Esophagus muscularis mucosa (tissue), 4 donors: ENCODE measurements around the gene TANGO6. TPM values are rescaled to one million over a fixed set of nuclear protein-coding genes. Genes with fewer than 3 reads are reported as not detected.

Source experiments
- DNase-seq: peaks from one replicate; pipeline ENCODE4 v3.0.0-alpha.2; 2017; ENCODE audit errors: extremely low spot score
- H3K27ac ChIP-seq, 4 donors: fragments of 200-600 bp; sonication (generic); replicated peaks in 1 of 4; 1 replicate in 3 of 4; 2 replicates in 1 of 4; pipeline ENCODE4 v1.5.1; 2016 to 2019; ENCODE audit warnings: mild to moderate bottlenecking in 1 of 4
- H3K27me3 ChIP-seq, 4 donors: fragments of 200-600 bp; sonication (generic); one replicate each; pipeline versions ENCODE4 v1.5.1 to v1.6.0; 2016 to 2019
- H3K36me3 ChIP-seq, 4 donors: fragments of 200-600 bp; sonication (generic); one replicate each; pipeline ENCODE4 v1.5.1; 2016 to 2019
- H3K4me1 ChIP-seq, 4 donors: fragments of 200-600 bp; sonication (generic); one replicate each; pipeline ENCODE4 v1.5.1; 2016 to 2019
- H3K4me3 ChIP-seq, 4 donors: fragments of 200-600 bp; sonication (generic); 1 replicate in 2 of 4; 2 replicates in 2 of 4; pipeline ENCODE4 v1.5.1; 2016 to 2019; ENCODE audit warnings: mild to moderate bottlenecking in 4 of 4, moderate library complexity in 1 of 4
- H3K9me3 ChIP-seq, 4 donors: fragments of 200-600 bp; sonication (generic); 1 replicate in 3 of 4; 2 replicates in 1 of 4; pipeline ENCODE4 v1.5.1; 2016 to 2019
- EP300 ChIP-seq: sonication (generic); formaldehyde crosslinking; IDR thresholded peaks from one replicate; pipeline ENCODE4 v1.6.1; 2017; ENCODE audit warnings: antibody characterized with exemption
- POLR2A ChIP-seq: fragments of 450-650 bp; IDR thresholded peaks from one replicate; pipeline ENCODE4 v1.6.1; 2017; ENCODE audit warnings: antibody characterized with exemption, moderate library complexity, mild to moderate bottlenecking, low read depth
- POLR2AphosphoS5 ChIP-seq, 2 donors: sonication (generic); formaldehyde crosslinking; IDR thresholded peaks; one replicate each; pipeline ENCODE4 v1.6.1; 2017; ENCODE audit warnings: antibody characterized with exemption in 2 of 2
- whole genome bisulfite sequencing: methylation state at CpG from one replicate; pipeline ENCODE4 v1.1.5; 2018; 5-methylcytosine and 5-hydroxymethylcytosine counted together
- intact Hi-C: fragments of 100-400 bp; cut with DNase I; formaldehyde crosslinking; loops from one replicate; pipeline ENCODE4 v1.15.1; 2023
- total RNA-seq, 4 donors: library from RNA; depleted of rRNA; stranded (reverse); fragments of >200 nt; gene quantifications; one replicate each; pipeline versions ENCODE4 v1.1.0 to v1.2.1, GENCODE V29; 2016
- TF ChIP-seq, protein P1 (sequence below), 3 experiments: fragments of 200-600 bp in 2 of 3; fragments of 450-650 bp in 1 of 3; sonication (generic) in 2 of 3; IDR thresholded peaks; one replicate each; pipeline ENCODE4 v1.5.1; 2017 to 2019; ENCODE audit warnings: antibody characterized with exemption in 3 of 3, mild to moderate bottlenecking in 2 of 3, moderate library complexity in 1 of 3

TANGO6 gene
- total RNA-seq, 4 donors from 2014 or later = 15.7 to 21.3 (median 18.3) TPM

DNA sequence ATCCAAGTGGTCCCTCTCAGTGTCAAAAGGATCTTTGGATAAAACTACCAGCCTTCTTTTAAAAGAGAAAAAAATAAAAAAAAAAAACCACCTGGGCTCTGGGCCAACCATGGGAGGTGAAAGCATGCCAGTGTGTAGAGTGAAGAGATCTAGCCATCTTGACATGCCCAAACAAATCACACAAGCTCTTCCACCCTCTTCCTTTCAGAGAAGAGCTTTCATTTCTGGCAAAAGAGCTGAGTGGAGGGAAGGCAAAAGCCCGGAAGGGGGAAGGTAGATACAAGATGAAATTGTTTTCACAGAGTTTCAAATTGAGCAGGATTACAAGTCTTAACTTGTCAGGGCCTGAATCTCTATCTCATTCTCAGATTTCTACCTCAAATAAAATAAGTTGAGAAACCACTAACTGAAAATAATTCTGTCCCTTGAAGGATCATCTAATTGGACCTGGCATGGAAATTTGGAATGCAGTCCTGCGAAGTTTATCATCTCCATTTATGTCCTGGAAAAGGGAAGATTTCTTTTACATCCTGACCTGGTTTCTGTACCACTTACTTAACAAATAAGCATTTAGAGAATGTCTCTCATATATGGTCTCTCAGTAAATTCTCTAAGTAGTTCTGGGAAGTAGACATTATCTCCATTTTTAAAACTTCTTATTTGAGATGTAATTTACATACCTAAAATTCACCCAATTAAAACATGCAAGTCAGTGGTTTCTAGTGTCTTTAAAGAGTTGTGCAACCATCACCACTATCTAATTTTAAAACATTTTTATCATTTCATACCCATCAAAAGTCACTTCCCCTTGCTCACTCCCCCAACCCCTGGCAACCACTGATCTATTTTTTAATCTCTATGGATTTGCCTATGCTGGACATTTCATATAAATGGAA is 93.7 kb downstream of the TANGO6 start:
- DNase-seq = no peak
- Histone ChIP-seq H3K36me3 (peaks cover 0 to 19% (median 9%) of the 10 kb centered on the region in 4 donors), H3K4me1 (peaks cover 0 to 13% (median 7%) of the 10 kb centered on the region in 4 donors), H3K27ac (peak overlapping the region in 3 of 4 donors; percentile 40 to 49 (median 42)), H3K27me3 (no peaks in the 10 kb centered on the region), H3K4me3 (no peak overlapping the region), H3K9me3 (no peaks in the 10 kb centered on the region)
- TF ChIP-seq, protein P1, sequence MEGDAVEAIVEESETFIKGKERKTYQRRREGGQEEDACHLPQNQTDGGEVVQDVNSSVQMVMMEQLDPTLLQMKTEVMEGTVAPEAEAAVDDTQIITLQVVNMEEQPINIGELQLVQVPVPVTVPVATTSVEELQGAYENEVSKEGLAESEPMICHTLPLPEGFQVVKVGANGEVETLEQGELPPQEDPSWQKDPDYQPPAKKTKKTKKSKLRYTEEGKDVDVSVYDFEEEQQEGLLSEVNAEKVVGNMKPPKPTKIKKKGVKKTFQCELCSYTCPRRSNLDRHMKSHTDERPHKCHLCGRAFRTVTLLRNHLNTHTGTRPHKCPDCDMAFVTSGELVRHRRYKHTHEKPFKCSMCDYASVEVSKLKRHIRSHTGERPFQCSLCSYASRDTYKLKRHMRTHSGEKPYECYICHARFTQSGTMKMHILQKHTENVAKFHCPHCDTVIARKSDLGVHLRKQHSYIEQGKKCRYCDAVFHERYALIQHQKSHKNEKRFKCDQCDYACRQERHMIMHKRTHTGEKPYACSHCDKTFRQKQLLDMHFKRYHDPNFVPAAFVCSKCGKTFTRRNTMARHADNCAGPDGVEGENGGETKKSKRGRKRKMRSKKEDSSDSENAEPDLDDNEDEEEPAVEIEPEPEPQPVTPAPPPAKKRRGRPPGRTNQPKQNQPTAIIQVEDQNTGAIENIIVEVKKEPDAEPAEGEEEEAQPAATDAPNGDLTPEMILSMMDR (IDR thresholded peaks at IDR 0.05) = no peak
- TF ChIP-seq POLR2A (no peak), POLR2AphosphoS5 (IDR thresholded peaks at IDR 0.05) (no peak), EP300 (no peak)
- intact Hi-C loops = no loop called here
- 27% methylated on average over 2 of the region's 2 CpGs for WGBS

DNA sequence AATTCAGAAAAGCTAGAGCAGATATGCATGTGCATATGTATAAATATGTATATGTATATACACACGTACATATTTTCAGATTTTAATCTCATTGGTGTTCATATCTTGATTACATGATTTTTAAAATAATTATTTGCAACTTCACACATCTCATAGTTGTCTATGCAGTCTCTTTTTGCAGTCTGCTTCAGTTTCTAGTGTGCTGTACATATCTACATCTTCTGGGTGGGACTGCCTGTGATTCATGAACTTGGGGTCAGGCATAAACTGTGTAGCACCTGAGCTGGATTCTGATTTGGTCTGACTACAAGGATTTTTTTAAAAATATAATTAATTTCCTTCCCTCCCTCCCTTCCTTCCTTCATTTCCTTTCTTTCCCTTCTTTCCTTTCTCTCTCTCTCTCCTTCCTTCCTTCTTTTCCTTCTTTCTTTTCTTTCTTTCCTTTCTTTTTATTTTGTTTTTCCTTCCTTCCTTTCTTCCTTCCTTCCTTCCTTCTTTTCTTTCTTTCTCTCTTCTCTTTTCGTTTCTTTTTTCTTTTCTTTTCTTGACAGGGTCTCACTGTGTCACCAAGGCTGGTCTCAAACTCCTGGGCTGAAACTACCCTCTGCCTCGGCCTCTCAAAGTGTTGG is 96.5 kb downstream of the TANGO6 start:
- peaks cover 0 to 6% (median 4%) of the 10 kb centered on the region in 4 donors for H3K36me3 ChIP-seq
- no peak overlapping the region for H3K4me3 ChIP-seq
- no peak for TF ChIP-seq POLR2AphosphoS5 (IDR thresholded peaks at IDR 0.05)
- 94% methylated on average over 3 of the region's 3 CpGs for WGBS
- H3K9me3 ChIP-seq = no peaks in the 10 kb centered on the region
- no peak overlapping the region for H3K27ac ChIP-seq
- DNase-seq = no peak
- intact Hi-C loops = no loop called here
- peaks cover 0 to 13% (median 7%) of the 10 kb centered on the region in 4 donors for H3K4me1 ChIP-seq
- no peaks in the 10 kb centered on the region for H3K27me3 ChIP-seq

DNA sequence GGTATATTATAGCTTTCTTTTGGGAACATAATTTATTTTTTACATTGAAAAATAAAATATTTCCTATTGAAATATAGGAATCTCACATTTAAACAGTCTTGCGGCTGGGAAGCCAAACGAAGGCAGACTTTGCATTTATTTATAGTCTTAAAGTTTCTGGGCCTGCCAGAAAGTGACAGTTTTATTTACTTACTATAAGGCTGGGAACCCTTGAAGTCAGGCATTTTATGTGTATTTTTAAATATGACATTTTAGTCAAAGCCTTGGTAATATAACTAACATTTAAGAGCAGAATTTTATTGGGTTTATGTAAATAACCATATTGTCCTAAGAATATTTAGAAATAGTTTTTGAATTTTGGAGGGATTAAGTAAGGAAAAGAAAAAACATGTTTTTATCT is 97.5 kb downstream of the TANGO6 start:
- Histone ChIP-seq H3K4me1 (peaks cover 0 to 13% (median 7%) of the 10 kb centered on the region in 4 donors), H3K27ac (no peak overlapping the region), H3K36me3 (peaks cover 0 to 6% (median 4%) of the 10 kb centered on the region in 4 donors), H3K4me3 (no peak overlapping the region), H3K9me3 (no peaks in the 10 kb centered on the region), H3K27me3 (no peaks in the 10 kb centered on the region)
- TF ChIP-seq POLR2AphosphoS5 (IDR thresholded peaks at IDR 0.05) = no peak
- TF ChIP-seq, protein P1 (IDR thresholded peaks at IDR 0.05) = no peak
- TF ChIP-seq EP300 = no peak
- no peak for TF ChIP-seq POLR2A
- no peak for DNase-seq
- intact Hi-C loops = no loop called here
- 77% methylated on average over 2 of the region's 2 CpGs for WGBS

DNA sequence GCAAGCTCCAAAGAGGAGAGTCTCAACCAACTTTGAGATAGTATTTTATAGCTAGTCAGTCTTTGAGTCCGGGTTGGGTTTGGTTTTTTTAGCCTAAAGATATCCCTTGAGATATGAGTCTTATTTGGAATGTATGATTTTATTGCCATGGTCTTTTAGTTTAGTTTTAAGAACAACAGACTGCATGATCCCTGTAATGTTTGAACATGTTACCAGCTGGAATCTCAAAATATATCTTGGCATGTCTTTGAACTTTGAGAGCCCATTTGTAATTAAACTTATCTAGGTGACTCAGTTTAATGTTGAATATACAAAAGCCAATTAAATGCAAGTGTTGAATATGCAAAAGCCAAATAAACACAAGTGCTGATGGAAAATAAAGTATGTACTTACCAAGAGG is 100.6 kb downstream of the TANGO6 start:
- Histone ChIP-seq H3K4me1 (no peaks in the 10 kb centered on the region), H3K27ac (no peak overlapping the region), H3K27me3 (no peaks in the 10 kb centered on the region), H3K36me3 (peaks cover 0 to 6% (median 4%) of the 10 kb centered on the region in 4 donors), H3K9me3 (no peaks in the 10 kb centered on the region), H3K4me3 (no peak overlapping the region)
- no peak for DNase-seq
- TF ChIP-seq EP300 (no peak), POLR2A (no peak), POLR2AphosphoS5 (IDR thresholded peaks at IDR 0.05) (no peak)
- TF ChIP-seq, protein P1 (IDR thresholded peaks at IDR 0.05) = no peak
- 88% methylated on average over 1 of the region's 1 CpG for WGBS
- intact Hi-C loops = no loop called here

DNA sequence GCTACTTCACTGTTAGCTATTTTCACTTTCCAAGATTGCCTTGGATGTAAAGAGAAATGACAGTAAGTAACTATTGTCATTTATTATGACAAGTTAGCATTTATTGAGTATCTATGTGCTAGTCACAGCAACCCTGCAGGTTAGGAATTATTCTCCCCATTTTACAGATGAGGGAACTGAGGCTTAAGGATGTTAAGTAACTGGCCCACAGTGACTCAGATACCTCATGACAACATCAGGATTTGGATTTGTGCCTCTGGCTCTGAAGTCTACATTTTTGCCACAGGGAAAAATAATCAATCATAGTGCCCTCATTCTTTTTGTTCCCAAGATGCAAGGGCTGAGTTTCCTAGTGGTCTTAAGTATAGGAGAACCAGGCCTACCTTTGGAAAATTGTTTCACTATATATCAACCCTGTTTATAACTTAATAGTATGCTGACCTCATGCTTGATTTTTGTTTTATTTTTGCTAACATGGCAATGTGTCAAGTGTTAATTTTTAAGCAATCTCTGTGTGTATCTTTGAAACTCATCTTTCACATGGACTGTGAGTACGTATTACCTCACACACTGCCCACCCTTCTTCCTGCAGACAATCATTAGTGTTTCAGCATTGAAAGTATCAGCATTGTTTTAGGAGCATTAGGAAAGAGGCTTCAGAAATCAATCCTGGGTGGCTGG is 105.0 kb downstream of the TANGO6 start:
- H3K36me3 ChIP-seq = peaks cover 0 to 6% (median 4%) of the 10 kb centered on the region in 4 donors
- 89% methylated on average over 1 of the region's 1 CpG for WGBS
- DNase-seq = no peak
- H3K27ac ChIP-seq = no peak overlapping the region
- TF ChIP-seq EP300 (no peak), POLR2AphosphoS5 (IDR thresholded peaks at IDR 0.05) (no peak), POLR2A (no peak)
- TF ChIP-seq, protein P1 (IDR thresholded peaks at IDR 0.05) = no peak
- no peaks in the 10 kb centered on the region for H3K27me3 ChIP-seq
- H3K4me3 ChIP-seq = no peak overlapping the region
- H3K9me3 ChIP-seq = no peaks in the 10 kb centered on the region
- H3K4me1 ChIP-seq = no peaks in the 10 kb centered on the region
- intact Hi-C loops = no loop called here
